AG04449 (cell line): ENCODE results near the gene SPRYD4.
"Not testable (repeated sequence)": the region's sequence is repeated elsewhere in the genome, so short reads cannot be mapped to it uniquely, and the experiment has no call there.

Experiments
- CTCF ChIA-PET: fragments of 350-600 bp; formaldehyde crosslinking; extraction: SDS; loops from one replicate; lab custom pipeline; 2021; ENCODE audit warnings: antibody characterized with exemption; lab: Yijun Ruan, JAX
- POLR2A ChIA-PET: fragments of 400-600, 350-600 bp; formaldehyde crosslinking; extraction: SDS; loops from one replicate; lab custom pipeline; 2020; ENCODE audit warnings: antibody characterized with exemption, inconsistent platforms; lab: Yijun Ruan, JAX
- DNase-seq: peaks from one replicate; pipeline ENCODE4 v3.0.0-alpha.2; 2010; ENCODE audit warnings: low read depth, low spot score
- H3K4me3 ChIP-seq: 2 replicates; pipeline ENCODE4 v1.5.1; 2011; ENCODE audit warnings: low read depth, mild to moderate bottlenecking, control low read depth, low read length
- TF ChIP-seq, protein P1 (sequence below): IDR thresholded peaks from one replicate; pipeline ENCODE4 v1.5.1; 2011; ENCODE audit warnings: mild to moderate bottlenecking, moderate library complexity, low read length, control low read depth, inconsistent platforms; ENCODE audit not compliant: insufficient read depth; ENCODE audit errors: missing control alignments

SPRYD4 gene

DNA sequence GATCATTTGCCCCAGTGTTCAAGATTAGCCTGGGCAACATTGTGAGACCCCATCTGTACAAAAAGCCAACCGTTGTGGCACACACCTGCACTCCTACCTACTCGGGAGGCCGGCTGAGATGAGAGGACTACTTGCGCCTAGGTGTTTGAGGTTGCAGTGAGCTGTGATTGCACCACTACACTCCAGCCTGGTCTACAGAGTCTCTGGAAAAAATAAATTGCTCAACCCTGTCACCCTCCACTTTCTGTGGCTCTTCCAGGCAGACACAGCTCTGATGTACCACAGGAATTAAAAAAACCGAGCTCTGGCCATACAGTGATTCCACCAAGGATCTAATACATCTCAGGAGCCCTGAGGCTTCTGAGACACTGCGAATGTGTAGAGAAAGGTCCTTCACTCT lies 33.5 kb upstream of the SPRYD4 start:
- ChIA-PET POLR2A (no interaction called here), CTCF (interaction anchor here (1.1 kb wide), 1 partner anchor 43 kb away, joined by 3 read pairs; no protein-coding TSS in a partner anchor)
- no peak for DNase-seq
- no peak overlapping the region for H3K4me3 ChIP-seq
- TF ChIP-seq, protein P1, sequence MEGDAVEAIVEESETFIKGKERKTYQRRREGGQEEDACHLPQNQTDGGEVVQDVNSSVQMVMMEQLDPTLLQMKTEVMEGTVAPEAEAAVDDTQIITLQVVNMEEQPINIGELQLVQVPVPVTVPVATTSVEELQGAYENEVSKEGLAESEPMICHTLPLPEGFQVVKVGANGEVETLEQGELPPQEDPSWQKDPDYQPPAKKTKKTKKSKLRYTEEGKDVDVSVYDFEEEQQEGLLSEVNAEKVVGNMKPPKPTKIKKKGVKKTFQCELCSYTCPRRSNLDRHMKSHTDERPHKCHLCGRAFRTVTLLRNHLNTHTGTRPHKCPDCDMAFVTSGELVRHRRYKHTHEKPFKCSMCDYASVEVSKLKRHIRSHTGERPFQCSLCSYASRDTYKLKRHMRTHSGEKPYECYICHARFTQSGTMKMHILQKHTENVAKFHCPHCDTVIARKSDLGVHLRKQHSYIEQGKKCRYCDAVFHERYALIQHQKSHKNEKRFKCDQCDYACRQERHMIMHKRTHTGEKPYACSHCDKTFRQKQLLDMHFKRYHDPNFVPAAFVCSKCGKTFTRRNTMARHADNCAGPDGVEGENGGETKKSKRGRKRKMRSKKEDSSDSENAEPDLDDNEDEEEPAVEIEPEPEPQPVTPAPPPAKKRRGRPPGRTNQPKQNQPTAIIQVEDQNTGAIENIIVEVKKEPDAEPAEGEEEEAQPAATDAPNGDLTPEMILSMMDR = no peak

DNA sequence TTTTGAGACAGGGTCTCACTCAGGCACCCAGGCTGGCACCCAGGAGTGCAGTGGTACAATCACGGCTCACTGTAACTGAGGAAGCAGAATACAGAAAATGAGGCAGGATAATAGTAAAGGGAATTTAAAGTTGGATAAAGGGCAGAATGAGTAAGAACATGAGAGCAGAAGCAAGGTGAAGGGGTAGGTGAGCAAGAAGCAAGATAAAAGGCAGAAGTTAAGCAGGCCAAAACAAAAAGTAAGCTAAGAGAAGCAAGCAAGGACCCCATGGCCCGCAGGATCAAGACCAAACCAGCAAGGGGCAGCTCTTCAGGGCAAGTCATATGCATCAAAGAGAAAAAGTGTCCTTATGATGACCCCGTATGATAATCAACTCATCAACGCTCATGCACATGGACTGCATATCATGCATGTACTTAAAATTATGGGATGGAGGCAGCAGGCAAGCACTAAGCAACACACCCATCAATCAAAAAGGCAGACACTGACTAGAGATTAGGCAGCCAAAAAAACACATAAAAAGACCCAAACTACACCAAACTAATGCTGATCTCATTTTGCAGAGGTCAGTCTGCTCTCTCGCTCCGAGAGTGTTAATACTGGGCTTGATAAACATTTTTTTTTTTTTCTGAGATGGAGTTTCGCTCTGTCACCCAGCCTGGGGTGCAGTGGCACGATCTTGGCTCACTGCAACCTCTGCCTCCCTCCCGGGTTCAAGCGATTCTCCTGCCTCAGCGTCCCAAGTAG lies 30.8 kb upstream of the SPRYD4 start:
- ChIA-PET POLR2A (no interaction called here), CTCF (interaction anchor here (1.0 kb wide), 1 partner anchor 26 kb away, joined by 3 read pairs; no protein-coding TSS in a partner anchor)
- no peak for DNase-seq
- TF ChIP-seq, protein P1 = no peak
- no peak overlapping the region for H3K4me3 ChIP-seq

DNA sequence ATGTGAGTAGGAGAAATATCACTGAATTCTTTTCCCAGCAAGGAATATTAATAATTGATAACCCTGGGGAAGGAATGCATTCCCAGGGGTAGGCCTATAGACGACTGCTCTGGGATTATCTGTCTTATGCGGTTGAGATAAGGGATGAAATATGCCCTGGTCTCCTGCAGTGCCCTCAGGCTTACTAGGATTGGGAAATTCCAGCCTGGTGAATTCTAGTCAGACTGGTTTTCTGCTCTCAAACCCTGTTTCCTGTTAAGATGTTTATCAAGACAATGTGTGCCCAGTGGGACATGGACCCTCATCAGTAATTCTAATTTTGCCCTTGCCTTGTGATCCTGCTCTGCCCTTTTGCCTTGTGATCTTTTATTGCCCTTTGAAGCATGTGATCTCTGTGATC lies 25.2 kb upstream of the SPRYD4 start:
- POLR2A ChIA-PET, CTCF ChIA-PET, DNase-seq, H3K4me3 ChIP-seq: not testable (repeated sequence)

DNA sequence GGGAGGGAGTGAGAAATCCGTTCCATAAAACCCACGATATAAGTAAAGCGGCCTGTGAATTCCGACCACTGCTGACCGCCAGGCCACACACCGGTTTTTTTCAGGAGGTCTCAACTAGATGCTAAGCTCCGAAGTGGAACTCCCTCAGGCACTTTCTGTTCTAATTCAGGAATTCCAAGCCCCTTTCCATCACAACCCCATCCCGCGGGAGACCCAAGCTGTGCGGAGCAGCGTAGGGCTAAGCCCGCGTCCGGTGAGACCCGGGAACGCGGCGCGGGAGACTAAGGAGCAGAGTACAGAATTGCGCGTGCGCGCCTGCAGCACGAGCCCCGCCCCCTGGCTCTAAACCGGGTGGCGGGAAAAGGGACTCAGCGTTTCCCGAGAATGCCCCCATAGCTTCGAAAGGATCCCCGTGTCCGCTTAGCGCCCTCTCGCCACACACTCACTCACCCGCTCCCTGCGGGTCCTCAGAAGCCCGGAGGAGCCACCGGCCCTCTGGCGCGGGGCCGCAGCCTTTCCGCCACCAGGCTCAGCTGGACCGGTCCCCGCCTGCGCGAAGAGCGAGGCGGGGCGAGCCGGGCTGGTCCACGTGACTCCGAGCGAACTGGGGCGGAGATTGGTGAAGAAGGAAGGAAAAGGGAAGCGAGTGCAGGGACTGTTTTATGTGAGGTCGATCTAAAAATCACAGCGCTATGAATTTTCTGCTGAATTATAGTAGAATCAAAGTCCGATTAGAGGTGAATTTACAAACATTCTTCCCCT lies 19.3 kb upstream of the SPRYD4 start, which contains the start of gene TIMELESS:
TSS of gene TIMELESS (minus strand) at position 567 of the 762 bp plus-strand sequence. CDS start 15,256 bp downstream, outside the sequence.
- TF ChIP-seq, protein P1 = no peak
- CTCF ChIA-PET = interaction anchor here (0.7 to 8.8 kb wide), 7 partner anchors 9 to 259 kb away, joined by 3 to 100 read pairs (median 5); partner anchors contain the start of genes CNPY2, COQ10A and SMARCC2
- H3K4me3 ChIP-seq = peak within 1 kb of the TSS; percentile 80
- POLR2A ChIA-PET = interaction anchor here (0.7 to 1.7 kb wide), 3 partner anchors 21 to 133 kb away, joined by 3 to 11 read pairs (median 5); partner anchors contain the start of genes CNPY2 and STAT2
- DNase-seq = peak; percentile 17

DNA sequence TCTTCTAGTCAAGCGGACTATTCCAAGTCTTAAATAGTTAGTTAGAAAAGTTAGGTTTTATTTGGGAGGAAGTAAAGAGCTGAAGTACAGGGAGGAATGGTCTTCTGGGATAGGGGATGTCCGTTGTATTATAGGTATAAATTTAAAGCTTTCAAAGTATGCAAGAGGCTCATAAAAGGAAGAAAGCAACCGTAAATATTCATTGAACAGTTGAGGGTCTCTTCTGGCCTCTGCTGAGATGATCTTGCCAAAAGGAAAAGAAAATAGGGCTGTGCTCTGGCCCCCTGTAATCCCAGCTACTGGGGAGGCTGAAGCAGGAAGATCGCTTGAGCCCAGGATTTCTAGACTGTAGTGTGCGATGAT lies 18.8 kb upstream of the SPRYD4 start:
- POLR2A ChIA-PET = interaction anchor here (0.9 to 1.7 kb wide), 2 partner anchors 90 to 134 kb away, joined by 5 to 11 read pairs; partner anchors contain the start of genes CNPY2 and STAT2
- no peak for DNase-seq

DNA sequence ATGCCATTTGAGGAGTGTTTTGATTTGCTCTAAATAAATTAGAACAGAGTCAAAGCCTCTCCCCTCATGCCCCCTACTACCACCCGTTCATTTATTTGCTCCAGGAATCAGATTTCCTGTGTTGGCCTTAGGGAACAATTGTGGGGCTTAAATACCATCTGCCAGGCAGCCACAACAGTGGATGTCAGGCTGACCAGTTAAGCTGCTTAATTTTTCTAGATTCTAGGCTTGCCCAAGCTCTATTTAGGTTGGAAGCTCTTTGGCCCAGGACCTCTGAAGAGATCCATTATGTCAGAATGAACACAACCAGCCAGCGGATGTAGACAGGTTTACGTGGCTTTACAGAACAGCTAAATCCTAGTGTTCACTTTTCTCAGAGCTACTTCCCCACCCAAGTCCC lies 18.1 kb upstream of the SPRYD4 start:
- ChIA-PET POLR2A (no interaction called here), CTCF (interaction anchor here (1.1 to 8.8 kb wide), 5 partner anchors 9 to 134 kb away, joined by 3 to 100 read pairs (median 5); partner anchors contain the start of gene CNPY2)
- H3K4me3 ChIP-seq = no peak overlapping the region
- TF ChIP-seq, protein P1 = no peak
- no peak for DNase-seq

More for the DNA sequence above, 18.8 kb upstream of the SPRYD4 start:
- TF ChIP-seq, protein P1 = no peak
- CTCF ChIA-PET = interaction anchor here (1.1 to 8.8 kb wide), 6 partner anchors 9 to 260 kb away, joined by 3 to 100 read pairs (median 5); partner anchors contain the start of genes CNPY2, COQ10A and SMARCC2
- peak overlapping the region; percentile 80 for H3K4me3 ChIP-seq
